NAMALWA (cell line): ENCODE measurements around the gene SLC4A11.
A peak's percentile ranks its signal among the peaks of the same experiment; 100 is the strongest.

Source experiments
- DNase-seq: peaks from one replicate; pipeline ENCODE4 v3.0.0-alpha.2; 2015; ENCODE audit warnings: low spot score

The SLC4A11 gene

GRCh38 chr20:3239026-3239866 lies at the start of gene SLC4A11:
Gene SLC4A11, minus strand, starts transcription at chr20:3239190. Its CDS starts 53 bp downstream, at chr20:3239137.
- no peak for DNase-seq

GRCh38 chr20:3283222-3283820 lies 44.3 kb upstream of the SLC4A11 start:
- no peak for DNase-seq

- no peak for DNase-seq
Observed at GRCh38 chr20:3282271-3283221, 43.6 kb upstream of the SLC4A11 start.

DNA sequence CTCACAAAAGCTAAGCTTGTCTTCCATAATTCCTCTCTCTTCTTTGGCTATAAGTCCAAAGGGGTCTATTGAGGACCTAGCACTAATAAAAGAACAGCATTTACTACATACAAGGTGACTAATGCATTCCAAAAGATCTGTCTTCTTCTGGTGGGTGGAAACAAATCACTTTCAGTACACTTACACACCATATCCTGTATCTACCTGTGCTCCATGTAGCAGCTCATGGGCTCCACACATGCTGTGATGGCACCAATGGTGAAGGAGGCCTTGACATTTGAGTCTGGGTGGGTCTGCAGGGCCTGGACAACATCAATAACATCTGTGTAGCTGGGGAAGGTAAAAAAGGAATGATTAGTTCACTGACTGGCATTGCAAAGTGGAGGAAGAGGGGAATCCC lies 42.4 kb upstream of the SLC4A11 start:
- no peak for DNase-seq

DNA sequence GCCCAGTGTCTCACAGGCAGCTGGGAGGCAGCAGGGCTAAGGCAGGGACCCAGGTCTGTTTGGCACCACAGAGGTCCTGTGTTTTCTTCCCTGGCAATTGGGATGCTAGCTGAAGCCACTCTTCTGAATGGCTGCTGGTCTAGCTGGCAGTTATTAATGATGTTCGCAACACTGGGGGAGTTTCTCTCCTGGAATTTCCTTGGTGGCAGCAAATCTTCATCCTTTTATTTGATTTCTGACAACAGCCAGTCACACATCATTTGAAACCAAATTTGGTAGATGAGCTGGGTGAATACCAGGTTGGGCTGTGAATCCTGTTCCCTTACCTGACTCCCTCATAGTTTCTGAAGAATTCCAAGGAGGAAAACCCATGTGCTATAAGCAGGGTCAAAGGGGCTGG lies 40.8 kb upstream of the SLC4A11 start:
- DNase-seq = no peak

- no peak for DNase-seq
Observed at GRCh38 chr20:3277686-3278465, 38.9 kb upstream of the SLC4A11 start.

DNA sequence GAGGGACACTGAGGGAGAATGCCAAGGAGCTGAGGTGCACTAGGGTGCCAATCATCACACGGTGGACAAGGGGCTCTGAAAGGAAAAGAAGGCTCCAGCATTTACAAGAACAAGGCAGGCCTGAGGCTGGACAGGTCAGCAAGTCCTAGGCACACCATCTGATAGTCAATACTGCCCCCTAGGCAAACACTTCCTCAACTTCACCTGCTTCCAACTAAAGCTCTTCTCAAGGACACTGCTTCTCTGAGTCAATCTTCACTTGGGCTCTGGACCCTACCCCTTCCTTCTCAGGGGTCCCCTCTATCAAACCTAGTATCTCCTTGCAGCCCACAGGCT lies 37.7 kb upstream of the SLC4A11 start:
- DNase-seq = peak; percentile 17

DNA sequence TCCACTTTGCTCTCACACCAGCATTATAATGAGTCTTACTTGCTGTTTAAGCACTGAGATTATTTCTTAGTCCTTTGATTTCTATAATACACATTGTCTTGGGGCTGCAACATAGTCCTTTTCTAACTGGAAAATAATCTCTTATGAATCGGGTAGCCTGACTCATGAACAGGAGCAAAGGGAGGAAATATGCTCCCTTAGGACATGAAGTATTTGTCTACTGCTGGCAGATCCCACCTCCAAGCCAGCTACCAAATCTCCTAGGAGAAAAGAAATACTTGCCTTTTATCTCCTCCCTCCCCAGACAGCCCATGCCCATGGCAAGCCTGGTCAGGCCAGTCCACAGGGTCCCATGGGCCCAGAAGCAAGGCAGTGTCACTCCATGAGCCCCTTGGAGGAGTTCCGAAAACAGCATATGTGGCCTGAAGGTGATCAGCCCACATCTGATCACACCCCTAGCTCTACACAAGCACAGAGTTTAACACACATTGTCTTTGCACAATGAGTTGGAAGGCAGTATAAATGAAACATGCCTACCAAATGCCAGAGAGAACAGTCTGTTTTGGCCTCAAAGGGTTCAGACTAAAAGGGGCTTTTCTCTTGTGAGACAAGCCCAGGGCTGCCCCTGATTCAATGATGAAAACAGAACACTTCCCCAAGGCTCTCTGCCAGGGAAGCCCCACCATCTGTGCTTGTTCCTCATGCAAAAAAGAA lies 37.1 kb upstream of the SLC4A11 start:
- no peak for DNase-seq

- DNase-seq = no peak
Observed at GRCh38 chr20:3275064-3275935, 36.3 kb upstream of the SLC4A11 start.

- no peak for DNase-seq
Observed at GRCh38 chr20:3273371-3273770, 34.4 kb upstream of the SLC4A11 start.

DNA sequence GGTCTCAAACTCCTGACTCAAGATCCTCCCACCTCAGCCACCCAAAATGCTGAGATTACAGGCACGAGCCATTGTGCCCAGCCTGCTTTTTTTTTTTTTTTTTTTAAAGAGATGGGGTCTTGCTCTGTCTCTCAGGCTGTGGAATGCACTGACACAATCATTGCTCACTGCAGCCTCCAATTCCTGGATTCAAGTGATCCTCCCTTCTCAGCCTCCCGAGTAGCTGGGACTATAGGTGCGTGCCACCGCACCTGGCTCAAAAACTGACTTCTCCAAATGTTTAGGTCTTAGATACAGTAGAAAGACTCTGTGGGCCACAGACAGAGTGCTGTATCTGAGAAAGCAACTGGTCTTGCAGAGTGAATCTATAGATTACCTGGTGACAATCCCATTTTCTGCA lies 31.1 kb upstream of the SLC4A11 start:
- DNase-seq = no peak

DNA sequence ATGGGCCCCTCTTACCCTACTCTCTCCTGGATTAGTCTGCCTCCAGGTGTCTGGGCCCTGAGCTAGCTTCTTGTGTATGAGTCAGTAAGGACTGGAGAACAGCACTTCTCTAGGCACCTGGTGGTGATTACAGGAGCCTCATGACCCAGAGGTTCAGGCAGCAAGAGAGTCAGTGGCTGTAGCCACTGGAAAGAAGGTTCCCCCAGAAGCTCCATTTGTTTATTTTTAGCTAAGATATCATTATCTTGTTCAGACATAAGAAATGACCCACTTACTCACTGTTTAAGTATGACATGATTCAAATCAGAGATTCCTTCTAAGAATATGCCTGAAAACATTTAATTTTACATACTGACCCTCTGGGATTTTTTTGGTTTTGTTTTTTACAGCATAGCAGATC lies 23.6 kb upstream of the SLC4A11 start:
- no peak for DNase-seq

DNA sequence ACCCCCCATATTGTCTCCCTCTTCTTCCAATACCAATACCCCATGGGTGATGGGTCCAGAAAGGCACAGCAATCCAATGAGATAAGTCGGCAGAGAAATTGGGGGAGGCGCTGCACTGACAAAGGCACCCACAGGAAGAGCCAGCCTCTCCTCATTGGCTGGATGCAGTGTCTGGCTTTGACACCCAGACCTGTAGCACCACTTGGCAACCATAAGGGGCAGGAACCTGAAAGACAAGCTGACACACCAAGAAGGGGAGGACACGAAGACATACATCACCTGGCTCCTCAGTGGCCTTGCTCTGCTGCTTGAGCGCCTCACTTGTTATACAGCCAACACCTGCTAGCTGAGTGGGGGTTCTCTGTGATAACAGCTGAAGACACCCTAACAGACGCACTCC lies 19.4 kb upstream of the SLC4A11 start:
- no peak for DNase-seq

GRCh38 chr20:3255728-3256127 lies 16.7 kb upstream of the SLC4A11 start:
- DNase-seq = no peak

DNA sequence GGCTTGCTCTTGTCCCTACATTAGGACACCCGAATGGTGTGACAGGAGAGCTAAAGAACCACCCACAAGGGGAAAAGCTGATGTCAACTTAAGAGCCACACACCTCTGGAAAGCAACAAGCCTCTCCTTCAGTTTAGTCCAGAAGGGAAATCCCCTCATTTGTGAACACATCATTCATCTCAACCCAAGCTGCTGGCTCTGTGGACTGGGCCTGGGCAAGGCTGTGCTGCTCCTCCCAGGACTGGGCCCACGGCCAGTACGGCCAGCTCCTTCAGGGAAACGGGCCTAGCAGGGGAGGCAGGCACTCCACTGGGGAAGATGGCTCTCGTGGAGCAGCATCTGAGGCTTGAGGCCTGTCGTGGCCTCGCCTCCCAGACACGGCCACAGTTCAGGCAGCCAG lies 12.8 kb upstream of the SLC4A11 start:
- no peak for DNase-seq

DNA sequence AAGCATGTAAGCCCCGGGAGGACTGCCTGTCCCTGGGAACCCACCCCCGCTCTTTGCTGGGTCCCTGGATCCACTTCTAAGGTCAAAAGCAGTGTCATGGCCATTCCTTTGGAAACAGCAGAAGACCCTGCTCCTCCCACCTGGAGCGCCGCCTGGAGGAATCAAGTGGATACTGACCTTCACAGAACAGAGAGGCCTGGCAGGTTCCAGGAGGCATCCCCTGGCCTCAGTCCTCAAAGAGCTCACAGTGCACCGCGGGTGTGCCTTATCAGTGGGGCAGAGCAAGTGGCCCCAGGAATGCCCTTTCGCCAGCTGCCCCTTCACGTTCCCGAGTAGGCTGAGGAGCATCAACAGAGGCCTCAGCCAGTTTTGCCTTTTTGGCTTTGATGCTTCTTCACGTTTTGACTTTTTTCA lies 11.1 kb upstream of the SLC4A11 start:
- peak; percentile 16 for DNase-seq

DNA sequence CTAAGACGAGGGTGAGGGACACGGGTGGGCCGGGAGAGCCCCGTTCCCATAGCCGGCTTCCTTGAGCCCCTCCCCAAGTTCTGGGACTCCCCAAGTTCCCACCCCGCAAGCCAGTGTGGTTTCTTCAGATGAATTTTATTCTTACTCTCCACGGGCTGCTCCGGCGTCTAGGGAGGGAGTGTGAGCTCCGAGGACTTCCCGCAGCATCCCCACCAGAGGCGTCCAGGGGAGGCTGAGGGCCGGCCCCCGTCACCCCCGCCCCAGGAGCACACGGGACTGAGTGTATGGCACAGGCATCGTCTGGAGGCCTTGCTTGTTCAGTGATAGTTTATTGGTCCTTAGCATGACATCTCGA lies 10.0 kb upstream of the SLC4A11 start:
- no peak for DNase-seq

DNA sequence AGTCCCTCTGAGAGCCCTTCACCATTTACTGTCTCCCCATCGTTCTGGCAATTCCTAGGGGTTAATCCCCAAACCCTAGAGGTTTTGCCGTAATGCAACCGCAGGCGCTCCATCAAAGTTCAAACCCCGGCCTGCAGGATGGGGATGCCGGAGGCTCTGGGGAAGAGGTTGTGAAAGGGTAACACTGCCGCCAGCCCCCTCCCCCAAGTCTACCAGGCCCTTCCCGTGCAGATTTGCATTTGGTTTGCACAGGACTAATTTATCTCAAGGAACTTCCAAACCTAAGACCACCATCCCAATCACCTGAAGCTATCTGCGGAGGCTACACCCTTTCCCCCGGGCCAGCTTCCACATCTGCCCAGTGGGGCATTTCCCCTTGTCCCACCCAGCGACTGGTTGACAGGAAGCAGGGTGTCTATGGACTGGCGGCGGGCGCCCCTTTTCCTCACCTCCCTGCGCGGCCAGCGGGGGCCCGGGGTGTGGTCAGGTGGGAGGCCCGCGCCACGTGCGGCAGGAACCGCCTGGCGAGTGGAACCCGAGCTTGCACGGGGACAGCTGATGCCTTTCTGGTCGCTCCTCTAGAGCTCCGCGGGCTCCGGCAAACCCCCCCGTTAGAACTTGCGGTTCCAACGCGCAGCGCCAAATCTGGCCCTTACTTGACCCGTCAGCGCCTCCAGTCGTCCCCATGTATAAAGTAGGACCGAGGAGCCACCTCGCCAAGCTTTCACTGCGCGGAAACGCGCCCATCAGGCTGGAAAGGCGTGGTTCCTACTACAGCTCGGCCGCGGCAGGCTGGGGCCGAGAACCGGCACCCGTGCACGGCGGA lies 9.4 kb upstream of the SLC4A11 start:
- no peak for DNase-seq

DNA sequence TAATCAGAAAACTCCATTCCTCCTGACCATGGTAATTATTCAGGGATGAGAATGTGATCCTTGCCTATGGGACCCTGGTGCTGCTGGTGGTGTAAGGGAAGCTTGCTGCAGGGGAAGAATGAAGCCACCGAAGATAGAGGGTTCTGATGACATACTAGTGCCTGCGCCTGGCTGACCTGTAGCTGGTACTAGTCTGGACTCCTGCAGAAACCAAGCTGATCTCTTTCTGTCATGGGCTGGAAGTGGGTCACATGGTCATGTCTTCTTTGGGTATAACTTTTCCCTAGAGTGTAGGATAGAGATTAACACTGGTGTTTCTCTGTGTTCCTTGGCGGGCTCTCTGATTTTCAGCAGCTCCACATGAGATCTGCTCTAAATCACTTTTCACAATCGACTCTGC lies 8.6 kb upstream of the SLC4A11 start:
- DNase-seq = no peak
